Mammary epithelial cell (primary cell): ENCODE measurements around the gene MYCBP.

Source experiments
- CTCF ChIP-seq, 2 donors: IDR thresholded peaks in 1 of 2; conservative IDR thresholded peaks in 1 of 2; 2 replicates each; pipeline ENCODE4 v1.5.1; 2011 to 2012; ENCODE audit warnings: inconsistent platforms in 2 of 2, low read length in 2 of 2, mild to moderate bottlenecking in 2 of 2, control low read depth in 1 of 2, low read depth in 1 of 2; ENCODE audit not compliant: insufficient read depth in 1 of 2; ENCODE audit errors: extremely low read depth in 1 of 2
- EZH2 ChIP-seq: IDR thresholded peaks from 2 replicates; pipeline ENCODE4 v1.6.1; 2012; ENCODE audit warnings: low read length, inconsistent platforms, borderline replicate concordance

- TF ChIP-seq EZH2 (no peak), CTCF (conservative IDR thresholded peaks at IDR 0.05 in 1 of 2, IDR thresholded peaks at IDR 0.05 in 1 of 2; ENCODE audit: extremely low read depth in 1 of 2, insufficient read depth in 1 of 2, low read depth in 1 of 2, low read length in 2 of 2) (no peak)
These were observed 32.9 kb downstream of the MYCBP start for GRCh38 chr1:38840281-38840680.
